Natural killer cell (primary cell): Measurements from ENCODE around the gene PAIP2. TPM values are rescaled to one million over a fixed set of nuclear protein-coding genes. Genes with fewer than 3 reads are reported as not detected.

Source experiments
- ATAC-seq, 3 donors: fragments of 150-1000 bp in 2 of 3; fragments of 200-7000 bp in 1 of 3; cut with Tn5 transposase; 1 replicate in 1 of 3; 2 replicates in 2 of 3; pipeline ENCODE4 v1.10.0; 2021; ENCODE audit warnings: mild to moderate bottlenecking in 2 of 3, moderate library complexity in 2 of 3
- DNase-seq, 2 donors: peaks; one replicate each; pipeline versions ENCODE4 v3.0.0 to v3.0.0-alpha.2; 2013 to 2021; ENCODE audit warnings: mixed read lengths in 1 of 2
- H3K27ac ChIP-seq: one replicate; pipeline ENCODE4 v1.5.1; 2013; ENCODE audit warnings: mild to moderate bottlenecking, low read length
- H3K27me3 ChIP-seq: one replicate; pipeline ENCODE4 v1.6.1; 2013; ENCODE audit warnings: low read length; ENCODE audit not compliant: control insufficient read depth, insufficient read depth
- H3K36me3 ChIP-seq: one replicate; pipeline ENCODE4 v1.6.1; 2013; ENCODE audit warnings: low read length; ENCODE audit not compliant: control insufficient read depth, insufficient read depth
- H3K4me1 ChIP-seq: one replicate; pipeline ENCODE4 v1.6.1; 2013; ENCODE audit warnings: low read length; ENCODE audit not compliant: control insufficient read depth, insufficient read depth
- H3K4me3 ChIP-seq: one replicate; pipeline ENCODE4 v1.5.1; 2013; ENCODE audit warnings: low read length
- H3K9me3 ChIP-seq: one replicate; pipeline ENCODE4 v1.6.1; 2013; ENCODE audit warnings: low read length; ENCODE audit not compliant: control insufficient read depth, insufficient read depth
- H3K27ac Mint-ChIP-seq, 2 donors: one replicate each; pipeline ENCODE4 v1.8.0; 2022; ENCODE audit warnings: mild to moderate bottlenecking in 2 of 2, mixed read lengths in 2 of 2, moderate library complexity in 1 of 2
- H3K27me3 Mint-ChIP-seq, 2 donors: one replicate each; pipeline ENCODE4 v1.8.0; 2022; ENCODE audit warnings: low read depth in 2 of 2, mixed read lengths in 2 of 2
- H3K36me3 Mint-ChIP-seq: one replicate; pipeline ENCODE4 v1.8.0; 2022; ENCODE audit warnings: mixed read lengths
- H3K4me1 Mint-ChIP-seq, 2 donors: one replicate each; pipeline ENCODE4 v1.8.0; 2022; ENCODE audit warnings: mixed read lengths in 2 of 2
- H3K4me3 Mint-ChIP-seq: one replicate; pipeline ENCODE4 v1.8.0; 2022; ENCODE audit warnings: mild to moderate bottlenecking, moderate library complexity, mixed read lengths
- H3K9me3 Mint-ChIP-seq, 2 donors: one replicate each; pipeline ENCODE4 v1.8.0; 2022; ENCODE audit warnings: mixed read lengths in 2 of 2
- WGBS: methylation state at CpG from one replicate; pipeline ENCODE4 v1.1.7; 2013; ENCODE audit warnings: missing lambda C conversion rate; ENCODE audit not compliant: insufficient coverage; 5-methylcytosine and 5-hydroxymethylcytosine counted together
- intact Hi-C: fragments of 100-400 bp; cut with micrococcal nuclease; formaldehyde crosslinking; loops from one replicate; pipeline ENCODE4 v1.14.2; 2022
- total RNA-seq, 4 donors: library from RNA; stranded (reverse); fragments of 120-200 nt in 1 of 4; gene quantifications; one replicate each; pipeline versions ENCODE4 v1.2.3 to v1.2.4, GENCODE V29; 2013 to 2022
- TF ChIP-seq, protein P1 (sequence below): fragments of 200-600 bp; IDR thresholded peaks from one replicate; pipeline ENCODE4 v1.8.0; 2022; ENCODE audit warnings: antibody characterized with exemption

Gene PAIP2
- total RNA-seq, 3 donors from 2014 or later (not counting 1 experiment from before 2014, with no cell fraction given): 105 to 126 (median 110) TPM

DNA sequence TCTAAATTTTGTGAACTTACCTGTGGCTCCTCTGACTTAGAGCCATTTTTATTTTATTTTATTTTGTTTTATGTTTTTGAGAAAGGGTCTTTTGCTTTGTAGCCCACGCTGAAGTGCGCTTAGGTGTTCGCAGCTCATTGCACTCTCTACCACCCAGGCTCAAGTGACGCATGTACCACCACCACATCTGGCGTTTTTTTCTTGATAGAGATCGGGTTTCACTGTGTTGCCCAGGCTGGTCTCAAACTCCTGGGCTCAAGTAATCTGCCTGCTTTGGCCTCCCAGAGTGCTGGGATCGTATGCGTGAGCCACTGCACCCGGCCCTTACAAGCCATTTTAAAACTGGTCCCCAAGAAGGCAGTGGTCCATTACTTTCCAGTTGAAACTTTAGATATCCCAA, 29.6 kb upstream of the PAIP2 start:
- DNase-seq (no peak), ATAC-seq (no peak)
- no peaks in the 10 kb centered on the region for H3K9me3 Mint-ChIP-seq
- 89% methylated on average over 9 of the region's 9 CpGs for WGBS
- Histone ChIP-seq H3K4me1 (peaks cover 22% of the 10 kb centered on the region), H3K36me3 (peaks cover 25% of the 10 kb centered on the region), H3K27me3 (no peaks in the 10 kb centered on the region), H3K4me3 (no peak overlapping the region), H3K27ac (no peak overlapping the region), H3K9me3 (no peaks in the 10 kb centered on the region)
- no peaks in the 10 kb centered on the region for H3K36me3 Mint-ChIP-seq
- H3K27ac Mint-ChIP-seq: no peak overlapping the region
- intact Hi-C loops: no loop called here
- TF ChIP-seq, protein P1, sequence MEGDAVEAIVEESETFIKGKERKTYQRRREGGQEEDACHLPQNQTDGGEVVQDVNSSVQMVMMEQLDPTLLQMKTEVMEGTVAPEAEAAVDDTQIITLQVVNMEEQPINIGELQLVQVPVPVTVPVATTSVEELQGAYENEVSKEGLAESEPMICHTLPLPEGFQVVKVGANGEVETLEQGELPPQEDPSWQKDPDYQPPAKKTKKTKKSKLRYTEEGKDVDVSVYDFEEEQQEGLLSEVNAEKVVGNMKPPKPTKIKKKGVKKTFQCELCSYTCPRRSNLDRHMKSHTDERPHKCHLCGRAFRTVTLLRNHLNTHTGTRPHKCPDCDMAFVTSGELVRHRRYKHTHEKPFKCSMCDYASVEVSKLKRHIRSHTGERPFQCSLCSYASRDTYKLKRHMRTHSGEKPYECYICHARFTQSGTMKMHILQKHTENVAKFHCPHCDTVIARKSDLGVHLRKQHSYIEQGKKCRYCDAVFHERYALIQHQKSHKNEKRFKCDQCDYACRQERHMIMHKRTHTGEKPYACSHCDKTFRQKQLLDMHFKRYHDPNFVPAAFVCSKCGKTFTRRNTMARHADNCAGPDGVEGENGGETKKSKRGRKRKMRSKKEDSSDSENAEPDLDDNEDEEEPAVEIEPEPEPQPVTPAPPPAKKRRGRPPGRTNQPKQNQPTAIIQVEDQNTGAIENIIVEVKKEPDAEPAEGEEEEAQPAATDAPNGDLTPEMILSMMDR: no peak
- H3K4me3 Mint-ChIP-seq: no peak overlapping the region
- H3K4me1 Mint-ChIP-seq: peaks cover 52 to 59% of the 10 kb centered on the region in 2 donors
- H3K27me3 Mint-ChIP-seq: no peaks in the 10 kb centered on the region

DNA sequence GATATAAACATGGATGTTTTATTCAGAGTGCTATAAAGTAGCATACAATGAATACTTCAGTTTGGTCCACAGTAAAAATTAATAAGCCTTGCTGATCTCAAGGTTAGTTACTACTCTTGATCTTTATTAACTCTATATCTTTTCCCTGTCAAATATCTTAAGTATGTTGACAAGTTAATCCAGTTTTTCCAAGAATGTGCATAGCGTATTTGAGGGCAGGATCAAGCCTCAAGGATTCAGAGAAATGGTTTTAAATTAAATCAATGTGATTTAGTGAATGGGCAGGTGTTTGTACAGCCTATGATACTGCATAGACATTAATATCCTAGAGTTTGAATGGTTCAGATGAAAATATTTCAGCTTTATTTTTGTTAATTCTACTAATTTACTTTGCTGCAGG, 27.4 kb upstream of the PAIP2 start:
- Mint-ChIP-seq H3K9me3 (no peaks in the 10 kb centered on the region), H3K4me1 (peaks cover 32 to 39% of the 10 kb centered on the region in 2 donors), H3K27ac (no peak overlapping the region), H3K27me3 (no peaks in the 10 kb centered on the region), H3K36me3 (no peaks in the 10 kb centered on the region), H3K4me3 (no peak overlapping the region)
- ATAC-seq (no peak), DNase-seq (no peak)
- Histone ChIP-seq H3K9me3 (no peaks in the 10 kb centered on the region), H3K27ac (no peak overlapping the region), H3K4me3 (no peak overlapping the region), H3K4me1 (peaks cover 13% of the 10 kb centered on the region), H3K36me3 (peaks cover 44% of the 10 kb centered on the region), H3K27me3 (no peaks in the 10 kb centered on the region)
- WGBS: 67% methylated on average over 1 of the region's 1 CpG
- intact Hi-C loops: no loop called here
- TF ChIP-seq, protein P1: no peak

DNA sequence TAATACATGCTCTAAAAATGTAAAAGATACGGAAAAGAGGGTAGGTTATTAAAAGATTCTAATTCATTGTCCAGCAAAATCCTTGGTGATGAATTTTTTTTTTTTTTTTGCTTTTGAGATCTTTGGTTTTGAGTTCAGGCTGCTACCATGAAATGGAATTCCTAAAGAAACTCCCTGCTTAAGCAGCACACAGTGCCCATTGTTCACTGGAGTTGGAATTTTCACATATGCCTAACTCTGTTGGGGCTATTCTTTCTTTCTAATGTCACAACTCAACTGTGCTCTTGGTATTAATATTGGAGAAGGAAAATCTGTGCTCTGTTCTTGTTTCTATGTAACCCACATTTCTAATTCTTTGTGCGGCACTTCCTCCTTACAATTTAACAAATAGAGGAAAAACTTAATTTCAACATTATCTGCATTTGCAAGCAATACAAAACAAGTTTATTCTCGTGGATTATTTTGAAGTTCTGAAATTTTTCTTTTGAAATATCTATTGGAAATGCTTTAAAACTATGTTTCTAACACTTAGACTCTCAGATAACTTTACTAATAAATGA, 26.5 kb upstream of the PAIP2 start:
- TF ChIP-seq, protein P1: no peak
- Histone ChIP-seq H3K36me3 (peaks cover 48% of the 10 kb centered on the region), H3K27me3 (no peaks in the 10 kb centered on the region), H3K4me1 (peaks cover 13% of the 10 kb centered on the region), H3K4me3 (no peak overlapping the region), H3K9me3 (no peaks in the 10 kb centered on the region), H3K27ac (no peak overlapping the region)
- Mint-ChIP-seq H3K4me1 (peaks cover 25 to 38% of the 10 kb centered on the region in 2 donors), H3K27me3 (no peaks in the 10 kb centered on the region), H3K27ac (peak overlapping the region; percentile 53 to 56), H3K9me3 (no peaks in the 10 kb centered on the region), H3K36me3 (no peaks in the 10 kb centered on the region), H3K4me3 (no peak overlapping the region)
- no peak for DNase-seq
- 100% methylated on average over 1 of the region's 3 CpGs for WGBS
- ATAC-seq: no peak
- intact Hi-C loops: no loop called here

GRCh38 chr5:139335811-139336210, 5.8 kb upstream of the PAIP2 start:
- Mint-ChIP-seq H3K4me1 (peaks cover under 1 to 7% of the 10 kb centered on the region in 2 donors), H3K36me3 (peaks cover 6% of the 10 kb centered on the region), H3K27me3 (no peaks in the 10 kb centered on the region), H3K27ac (peak overlapping the region; percentile 56 to 73), H3K4me3 (peak overlapping the region; percentile 40), H3K9me3 (no peaks in the 10 kb centered on the region)
- Histone ChIP-seq H3K27me3 (no peaks in the 10 kb centered on the region), H3K36me3 (peaks cover 14% of the 10 kb centered on the region), H3K27ac (no peak overlapping the region), H3K4me1 (peaks cover 2% of the 10 kb centered on the region), H3K4me3 (no peak overlapping the region), H3K9me3 (no peaks in the 10 kb centered on the region)
- DNase-seq (peak in 1 of 2 donors; percentile 40), ATAC-seq (peak; percentile 14 to 30 (median 30))
- TF ChIP-seq, protein P1: no peak
- WGBS: 48% methylated on average over 2 of the region's 6 CpGs
- intact Hi-C loops: no loop called here
